Measurements from ENCODE around the gene PLEKHD1.

DNA sequence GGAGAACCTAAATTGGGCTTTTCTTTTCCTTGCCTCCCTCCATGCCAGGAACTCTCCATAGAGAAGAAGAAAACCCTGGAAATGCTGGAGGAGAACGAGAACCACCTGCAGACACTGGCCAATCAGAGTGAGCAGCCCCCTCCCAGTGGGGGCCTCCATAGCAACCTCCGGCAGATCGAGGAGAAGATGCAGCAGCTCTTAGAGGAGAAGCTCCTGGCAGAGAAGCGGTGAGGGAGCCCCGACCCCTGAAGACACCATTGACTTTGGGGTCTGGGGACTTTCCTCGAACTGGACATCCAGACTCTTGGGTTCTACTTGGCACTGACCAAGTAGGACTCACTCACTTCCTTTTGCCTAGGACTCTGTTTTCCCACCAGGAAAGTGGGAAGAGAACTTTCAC, 41.4 kb downstream of the PLEKHD1 start:
- TF ChIP-seq, protein P1, sequence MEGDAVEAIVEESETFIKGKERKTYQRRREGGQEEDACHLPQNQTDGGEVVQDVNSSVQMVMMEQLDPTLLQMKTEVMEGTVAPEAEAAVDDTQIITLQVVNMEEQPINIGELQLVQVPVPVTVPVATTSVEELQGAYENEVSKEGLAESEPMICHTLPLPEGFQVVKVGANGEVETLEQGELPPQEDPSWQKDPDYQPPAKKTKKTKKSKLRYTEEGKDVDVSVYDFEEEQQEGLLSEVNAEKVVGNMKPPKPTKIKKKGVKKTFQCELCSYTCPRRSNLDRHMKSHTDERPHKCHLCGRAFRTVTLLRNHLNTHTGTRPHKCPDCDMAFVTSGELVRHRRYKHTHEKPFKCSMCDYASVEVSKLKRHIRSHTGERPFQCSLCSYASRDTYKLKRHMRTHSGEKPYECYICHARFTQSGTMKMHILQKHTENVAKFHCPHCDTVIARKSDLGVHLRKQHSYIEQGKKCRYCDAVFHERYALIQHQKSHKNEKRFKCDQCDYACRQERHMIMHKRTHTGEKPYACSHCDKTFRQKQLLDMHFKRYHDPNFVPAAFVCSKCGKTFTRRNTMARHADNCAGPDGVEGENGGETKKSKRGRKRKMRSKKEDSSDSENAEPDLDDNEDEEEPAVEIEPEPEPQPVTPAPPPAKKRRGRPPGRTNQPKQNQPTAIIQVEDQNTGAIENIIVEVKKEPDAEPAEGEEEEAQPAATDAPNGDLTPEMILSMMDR (IDR thresholded peaks at IDR 0.05), result no peak
- no peak for TF ChIP-seq POLR2A (IDR thresholded peaks at IDR 0.05)
